Ammon's horn (tissue), 1 donor: ENCODE data around the gene ADARB1.

Experiments
- DNase-seq: peaks from one replicate; pipeline ENCODE4 v3.0.0-alpha.2; 2016; ENCODE audit warnings: low spot score

Gene ADARB1

DNA sequence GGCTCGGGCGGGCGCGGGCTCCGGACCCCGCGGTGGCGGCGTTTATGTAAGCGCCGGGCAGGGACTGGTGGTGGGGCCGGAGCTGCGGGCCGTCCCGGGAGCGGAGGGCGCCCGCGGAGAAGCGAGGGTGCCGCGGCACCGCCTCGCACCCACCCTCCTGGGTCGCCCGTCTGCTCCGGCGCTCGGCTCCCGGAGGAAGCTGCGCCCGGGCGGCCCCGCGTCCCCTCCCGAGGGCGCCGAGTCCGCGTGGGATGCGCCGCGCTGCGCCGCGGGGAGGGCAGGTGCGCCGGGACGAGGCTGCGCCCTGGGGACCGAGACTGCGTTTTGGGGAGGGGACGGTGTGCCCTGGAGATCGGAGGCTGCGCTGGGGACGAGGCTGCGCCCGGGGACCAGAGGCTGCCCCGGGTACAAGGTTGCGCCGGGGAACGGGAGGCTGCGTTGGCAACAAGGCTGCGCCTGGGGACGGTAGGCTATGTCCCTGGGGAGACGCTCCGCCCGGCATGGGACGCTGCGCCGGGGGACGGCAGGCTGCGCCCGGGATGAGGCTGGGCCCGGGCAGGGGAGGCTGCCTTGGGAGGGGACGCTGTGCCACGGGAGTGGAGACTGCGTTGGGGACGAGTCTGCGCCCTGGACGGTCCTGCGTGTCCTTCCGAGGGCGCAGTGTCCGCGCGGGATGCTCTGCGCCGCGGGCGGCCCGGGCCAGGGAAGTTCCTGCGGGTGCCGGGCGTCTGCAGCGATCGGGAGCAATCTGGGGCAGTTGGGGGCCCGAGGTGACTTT lies 627 bp downstream of the ADARB1 start:
- DNase-seq, result no peak

DNA sequence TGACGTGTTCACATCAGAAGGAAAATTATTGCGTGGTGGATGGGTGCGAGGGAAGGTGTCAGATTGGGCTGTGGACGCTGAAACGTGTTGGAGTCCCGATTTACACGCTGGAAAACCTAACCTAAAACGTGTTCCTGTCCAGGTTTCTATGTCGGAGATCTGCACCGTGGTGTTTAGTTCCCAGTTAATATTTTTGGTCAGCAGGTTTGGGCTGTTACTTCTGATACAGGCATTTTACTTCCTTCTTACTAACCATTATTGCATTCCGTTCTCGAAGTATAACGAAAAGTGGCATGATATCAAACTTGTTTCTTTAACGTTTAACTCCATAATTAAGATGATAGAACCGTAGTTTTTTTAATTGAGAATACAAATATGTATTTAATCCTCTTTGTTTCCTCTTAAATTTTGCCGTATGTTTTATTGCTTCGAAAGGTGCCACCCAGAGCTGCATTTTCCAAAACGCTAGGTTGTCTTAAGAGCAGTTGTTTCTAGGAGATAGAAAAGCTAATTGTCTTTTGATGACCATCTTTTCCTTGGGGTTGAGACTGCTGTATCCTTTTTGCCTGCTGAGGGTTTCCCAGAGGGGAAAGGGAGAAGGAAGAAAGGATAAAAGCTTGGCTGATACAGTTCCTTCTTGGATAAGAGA lies 1.3 kb downstream of the ADARB1 start:
- DNase-seq, result no peak

DNA sequence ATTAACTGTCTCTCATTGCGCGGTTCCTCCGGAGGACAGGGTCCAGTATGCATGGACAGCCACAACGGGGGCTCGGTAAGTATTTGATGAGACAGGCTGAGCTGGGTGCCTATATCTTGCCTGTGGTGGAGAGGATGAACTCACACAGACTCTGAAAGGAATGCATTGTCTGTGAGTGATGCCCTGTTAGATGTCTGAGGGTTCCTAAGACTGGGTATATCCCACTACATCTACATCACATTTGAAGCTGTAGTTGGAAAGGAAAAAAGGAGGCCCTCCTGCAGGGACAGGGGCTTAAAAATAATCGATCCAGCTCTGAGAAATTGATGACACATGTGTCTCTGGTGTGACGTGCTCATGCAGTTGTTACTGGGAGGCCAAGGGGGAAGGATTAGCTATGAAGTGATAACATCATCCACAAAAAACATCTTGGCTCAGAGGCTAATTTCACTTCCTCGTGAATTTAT lies 1.9 kb downstream of the ADARB1 start:
- DNase-seq, result no peak

GRCh38 chr21:45078371-45078770 lies 4.0 kb downstream of the ADARB1 start:
- DNase-seq, result no peak

DNA sequence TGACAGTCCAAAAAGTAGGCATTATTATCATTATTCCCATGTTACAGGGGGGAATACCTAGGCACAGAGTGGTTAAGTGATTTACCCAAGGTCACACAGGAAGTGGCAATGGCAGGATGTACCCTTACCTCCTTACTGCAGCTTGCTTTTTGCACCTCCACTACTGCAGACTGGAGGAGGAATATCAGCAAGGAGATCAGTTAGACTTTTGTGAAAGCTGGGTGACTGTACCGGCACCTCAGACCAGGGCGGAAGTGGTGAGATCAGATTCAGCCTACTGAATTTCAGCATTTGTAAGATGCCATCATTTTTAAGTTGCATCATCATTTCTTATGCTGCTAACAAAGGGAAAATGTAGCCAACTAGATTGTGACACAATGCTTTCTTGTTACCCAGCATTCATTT lies 4.5 kb downstream of the ADARB1 start:
- no peak for DNase-seq

DNA sequence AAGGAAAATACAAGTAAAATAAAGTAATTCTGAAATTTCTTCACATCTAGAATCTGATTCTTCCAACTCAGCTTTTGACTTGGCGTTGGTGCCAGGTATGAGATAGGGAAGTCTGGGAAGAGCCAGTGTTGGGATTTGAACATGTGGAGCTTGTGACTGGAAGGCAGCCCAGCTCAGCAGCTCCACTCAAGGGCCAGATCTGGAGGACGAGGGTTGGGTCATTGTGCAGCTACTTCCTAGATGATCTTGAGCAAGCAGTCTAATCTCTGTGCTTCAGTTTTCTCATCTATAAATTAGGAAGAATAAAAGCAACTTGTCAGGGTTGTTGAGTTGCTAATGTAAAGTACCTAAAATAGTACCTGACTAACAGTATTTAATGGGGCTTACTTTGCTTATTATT lies 5.0 kb downstream of the ADARB1 start:
- no peak for DNase-seq

- no peak for DNase-seq
These were observed 5.9 kb downstream of the ADARB1 start for GRCh38 chr21:45080232-45080631.

DNA sequence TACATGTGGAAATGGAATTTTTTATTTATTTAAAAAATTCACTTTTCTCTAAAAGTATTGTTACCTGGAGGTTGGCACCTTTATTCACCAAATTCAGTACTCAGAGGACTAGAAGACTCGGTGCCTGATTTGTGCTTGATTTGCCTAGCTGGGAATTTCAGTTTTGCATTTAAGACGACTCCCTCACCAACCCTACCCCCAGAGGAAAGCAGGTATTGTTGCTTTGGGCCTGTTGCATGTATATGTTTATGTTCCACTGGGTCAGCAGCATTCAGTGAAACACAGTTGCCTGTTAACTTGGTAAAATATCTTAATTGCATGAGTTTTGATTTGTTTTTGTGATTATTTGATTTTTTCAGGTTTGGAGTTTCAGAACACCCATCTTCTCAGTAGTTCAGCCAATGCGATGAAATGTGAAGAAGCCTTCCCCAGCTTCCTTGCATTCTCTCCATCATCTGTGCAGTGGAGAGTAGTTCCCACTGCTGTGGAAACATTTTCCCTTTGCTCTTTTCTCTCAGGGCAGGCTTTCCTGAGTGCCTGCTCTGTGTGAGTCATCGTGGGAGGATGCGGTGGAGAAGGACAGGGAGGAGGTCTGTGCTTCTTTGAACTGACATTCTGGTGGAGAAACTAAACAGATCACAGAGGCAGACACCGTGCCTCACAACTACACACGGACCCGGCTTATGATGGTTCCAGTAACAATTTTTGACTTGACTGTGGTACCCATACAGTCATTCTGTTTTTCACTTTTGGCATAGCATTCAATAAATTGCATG lies 6.4 kb downstream of the ADARB1 start:
- no peak for DNase-seq

GRCh38 chr21:45081636-45082035 lies 7.3 kb downstream of the ADARB1 start:
- no peak for DNase-seq

GRCh38 chr21:45082736-45083135 lies 8.4 kb downstream of the ADARB1 start:
- no peak for DNase-seq

- no peak for DNase-seq
These were observed 9.7 kb downstream of the ADARB1 start for GRCh38 chr21:45084121-45084520.

GRCh38 chr21:45084881-45085536 lies 10.6 kb downstream of the ADARB1 start:
- no peak for DNase-seq

DNA sequence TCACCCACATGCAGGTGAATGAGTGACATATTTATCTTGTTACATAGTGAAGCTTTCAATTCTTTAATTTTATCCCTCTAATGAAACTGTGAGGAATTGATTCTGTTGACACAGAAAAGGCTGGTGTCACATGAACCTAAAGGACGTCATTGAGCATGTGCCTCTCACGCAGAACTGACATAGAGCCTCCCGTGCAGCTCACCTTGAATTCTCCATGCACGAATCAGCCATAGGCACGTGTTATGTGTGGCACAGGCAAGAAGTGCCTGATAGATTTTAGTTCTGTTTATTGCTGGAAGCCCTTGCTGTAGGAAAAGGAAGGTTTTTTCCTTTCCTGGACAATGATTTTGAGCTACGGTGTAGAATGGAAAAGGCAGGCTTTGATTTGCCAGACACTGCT lies 11.3 kb downstream of the ADARB1 start:
- DNase-seq, result no peak

GRCh38 chr21:45086337-45086958 lies 12.1 kb downstream of the ADARB1 start:
- no peak for DNase-seq

DNA sequence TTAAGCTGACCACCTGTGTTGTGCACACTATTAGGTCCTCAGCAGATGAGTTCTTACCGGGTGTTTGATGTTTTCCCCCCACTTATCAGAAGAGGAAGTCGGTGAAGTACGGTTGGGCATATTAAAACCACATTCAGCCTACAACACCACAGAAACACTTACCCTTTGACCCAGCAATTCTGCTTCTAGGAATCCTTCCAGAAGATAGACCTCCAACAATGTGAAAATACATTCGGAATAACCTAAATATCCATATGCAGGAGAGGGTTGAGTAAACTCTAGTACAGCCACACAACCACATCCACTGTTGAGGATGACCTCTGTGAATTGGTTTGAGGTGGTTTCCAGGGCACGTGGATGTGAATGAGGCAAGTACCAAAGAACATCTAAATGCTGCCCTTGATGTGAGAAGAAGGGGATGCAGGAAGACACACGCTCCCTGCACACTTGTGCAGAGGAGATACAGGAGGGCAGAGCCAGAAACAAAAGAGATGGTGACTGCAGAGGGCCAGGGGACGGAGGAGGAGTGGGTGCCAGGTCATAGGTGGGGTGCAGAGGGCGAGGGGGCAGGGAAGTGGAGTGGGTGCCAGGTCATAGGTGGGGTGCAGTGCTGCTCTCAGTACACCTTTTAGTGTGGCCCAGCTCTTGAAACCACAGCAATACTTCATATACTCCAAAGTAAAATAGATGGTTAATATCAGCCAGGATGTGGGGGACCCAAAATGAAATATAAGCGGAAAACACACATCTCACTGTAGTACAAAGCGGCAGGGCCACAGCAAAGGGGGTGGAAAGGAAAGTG lies 12.8 kb downstream of the ADARB1 start:
- no peak for DNase-seq

- no peak for DNase-seq
These were observed 13.7 kb downstream of the ADARB1 start for GRCh38 chr21:45088116-45088515.

- no peak for DNase-seq
These were observed 14.3 kb downstream of the ADARB1 start for GRCh38 chr21:45088729-45089128.

- DNase-seq, result no peak
These were observed 15.6 kb downstream of the ADARB1 start for GRCh38 chr21:45089964-45090363.

- DNase-seq, result no peak
These were observed 16.6 kb downstream of the ADARB1 start for GRCh38 chr21:45090966-45091365.

- no peak for DNase-seq
These were observed 17.4 kb downstream of the ADARB1 start for GRCh38 chr21:45091550-45092322.
